Left ventricle myocardium inferior (tissue), 1 donor: Measurements from ENCODE around the gene S1PR3. TPM values are rescaled to one million over a fixed set of nuclear protein-coding genes. Genes with fewer than 3 reads are reported as not detected.

Experiments
- DNase-seq: peaks from one replicate; pipeline ENCODE4 v3.0.0-alpha.2; 2020
- H3K27ac ChIP-seq: fragments of 200-600 bp; replicated peaks from 2 replicates; pipeline ENCODE4 v1.8.0; 2021
- H3K27me3 ChIP-seq: fragments of 200-600 bp; 2 replicates; pipeline ENCODE4 v1.8.0; 2021; ENCODE audit warnings: low read depth
- H3K36me3 ChIP-seq: fragments of 200-600 bp; 2 replicates; pipeline ENCODE4 v1.8.0; 2021
- H3K4me1 ChIP-seq: fragments of 200-600 bp; 2 replicates; pipeline ENCODE4 v1.8.0; 2021
- H3K4me3 ChIP-seq: fragments of 200-600 bp; 2 replicates; pipeline ENCODE4 v1.8.0; 2021; ENCODE audit warnings: mild to moderate bottlenecking, moderate library complexity
- H3K9me3 ChIP-seq: fragments of 200-600 bp; replicated peaks from 2 replicates; pipeline ENCODE4 v1.8.0; 2021
- intact Hi-C: fragments of 100-400 bp; cut with micrococcal nuclease; formaldehyde crosslinking; loops from one replicate; pipeline ENCODE4 v1.11.0; 2022
- total RNA-seq: library from RNA; stranded (reverse); fragmentation: NEBNext Ultra II Directional; extraction: Animal tissue kit (Norgen Biotek cat#: 25700); gene quantifications from one replicate; pipeline ENCODE4 v1.2.1, GENCODE V29; 2021
- TF ChIP-seq, protein P1 (sequence below): fragments of 200-600 bp; IDR thresholded peaks from 2 replicates; pipeline ENCODE4 v1.8.0; 2021; ENCODE audit warnings: antibody characterized with exemption, mild to moderate bottlenecking, borderline replicate concordance
- donor health status: DM: no; HTN: yes; CAD: no; lungs with severe emphysema.

Gene S1PR3
- total RNA-seq, 1 donor from 2014 or later, result 26.8 TPM

DNA sequence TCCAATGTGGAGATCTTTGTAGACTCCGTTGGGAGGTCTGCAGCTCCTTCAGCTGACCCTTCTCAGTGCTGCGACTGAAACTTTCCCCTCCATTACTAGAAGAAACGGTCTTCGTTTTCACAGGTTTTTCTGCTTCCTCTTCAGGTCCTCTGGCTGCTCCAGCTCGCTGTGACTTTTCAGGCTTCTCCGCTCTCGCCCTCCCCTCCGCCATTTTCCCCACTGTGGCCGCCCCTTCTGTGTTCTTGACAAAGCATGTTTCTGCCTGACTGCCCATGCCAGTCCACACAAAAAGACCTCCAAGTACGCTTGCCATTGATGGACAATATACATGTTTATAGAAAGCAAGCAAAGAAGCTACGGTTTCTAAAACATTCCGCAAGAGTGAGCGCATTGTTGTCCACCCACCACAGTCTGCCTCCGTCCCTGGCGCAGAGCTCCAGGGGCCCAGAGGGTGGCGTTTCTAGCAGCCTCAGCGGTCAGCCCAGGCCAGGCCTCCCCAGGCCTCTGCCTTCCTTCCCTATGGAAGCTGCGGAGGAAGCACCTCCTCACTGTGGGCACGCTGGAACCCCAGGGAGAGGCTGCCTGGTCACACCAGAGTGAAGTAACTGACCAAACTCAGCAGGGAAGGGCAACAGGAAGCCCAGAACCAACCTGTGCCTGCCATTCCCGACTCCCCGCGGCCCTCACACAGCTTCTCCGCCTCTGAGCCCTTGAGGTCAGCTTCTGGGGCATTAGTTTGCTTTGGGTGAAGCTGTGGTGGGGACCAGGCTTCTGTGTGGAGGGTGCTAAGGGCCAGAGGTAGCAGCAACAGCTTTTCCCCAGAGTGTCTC, 19.9 kb upstream of the S1PR3 start:
- intact Hi-C loops, result no loop called here
- TF ChIP-seq, protein P1, sequence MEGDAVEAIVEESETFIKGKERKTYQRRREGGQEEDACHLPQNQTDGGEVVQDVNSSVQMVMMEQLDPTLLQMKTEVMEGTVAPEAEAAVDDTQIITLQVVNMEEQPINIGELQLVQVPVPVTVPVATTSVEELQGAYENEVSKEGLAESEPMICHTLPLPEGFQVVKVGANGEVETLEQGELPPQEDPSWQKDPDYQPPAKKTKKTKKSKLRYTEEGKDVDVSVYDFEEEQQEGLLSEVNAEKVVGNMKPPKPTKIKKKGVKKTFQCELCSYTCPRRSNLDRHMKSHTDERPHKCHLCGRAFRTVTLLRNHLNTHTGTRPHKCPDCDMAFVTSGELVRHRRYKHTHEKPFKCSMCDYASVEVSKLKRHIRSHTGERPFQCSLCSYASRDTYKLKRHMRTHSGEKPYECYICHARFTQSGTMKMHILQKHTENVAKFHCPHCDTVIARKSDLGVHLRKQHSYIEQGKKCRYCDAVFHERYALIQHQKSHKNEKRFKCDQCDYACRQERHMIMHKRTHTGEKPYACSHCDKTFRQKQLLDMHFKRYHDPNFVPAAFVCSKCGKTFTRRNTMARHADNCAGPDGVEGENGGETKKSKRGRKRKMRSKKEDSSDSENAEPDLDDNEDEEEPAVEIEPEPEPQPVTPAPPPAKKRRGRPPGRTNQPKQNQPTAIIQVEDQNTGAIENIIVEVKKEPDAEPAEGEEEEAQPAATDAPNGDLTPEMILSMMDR, result no peak
- Histone ChIP-seq H3K9me3 (peaks cover 11% of the 10 kb centered on the region), H3K27me3 (no peaks in the 10 kb centered on the region), H3K36me3 (no peaks in the 10 kb centered on the region), H3K4me1 (no peaks in the 10 kb centered on the region), H3K4me3 (no peak overlapping the region), H3K27ac (no peak overlapping the region)
- DNase-seq, result no peak

GRCh38 chr9:88972401-88972800, 18.9 kb upstream of the S1PR3 start:
- H3K27me3 ChIP-seq, result no peaks in the 10 kb centered on the region
- TF ChIP-seq, protein P1, result no peak
- peaks cover 1% of the 10 kb centered on the region for H3K4me1 ChIP-seq
- peaks cover 11% of the 10 kb centered on the region for H3K9me3 ChIP-seq
- intact Hi-C loops, result no loop called here
- DNase-seq, result no peak
- no peak overlapping the region for H3K4me3 ChIP-seq
- H3K36me3 ChIP-seq, result no peaks in the 10 kb centered on the region
- H3K27ac ChIP-seq, result no peak overlapping the region

GRCh38 chr9:88973281-88974045, 17.8 kb upstream of the S1PR3 start:
- Histone ChIP-seq H3K4me1 (peaks cover 12% of the 10 kb centered on the region), H3K9me3 (peaks cover 11% of the 10 kb centered on the region), H3K27ac (no peak overlapping the region), H3K4me3 (no peak overlapping the region), H3K36me3 (no peaks in the 10 kb centered on the region), H3K27me3 (no peaks in the 10 kb centered on the region)
- DNase-seq, result no peak
- TF ChIP-seq, protein P1, result no peak
- intact Hi-C loops, result no loop called here

DNA sequence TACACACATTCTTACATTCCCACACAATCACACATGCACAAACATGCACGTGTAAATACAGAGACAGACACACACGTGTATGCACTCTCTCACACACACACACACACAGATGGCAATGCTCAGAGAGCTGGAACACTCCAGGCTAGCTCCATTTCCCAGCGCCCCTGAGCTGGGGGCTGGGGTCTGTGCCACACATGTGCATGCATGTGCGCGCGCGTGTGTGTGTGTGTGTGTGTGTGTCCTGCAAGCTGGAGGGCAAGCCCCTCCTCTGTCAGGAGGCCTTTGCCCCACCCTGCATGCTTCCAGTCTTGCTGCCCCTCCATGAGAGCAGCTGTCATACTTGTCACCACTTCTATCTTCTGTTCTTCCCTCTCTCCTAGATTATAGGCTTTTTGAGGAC, 16.6 kb upstream of the S1PR3 start:
- Histone ChIP-seq H3K36me3 (no peaks in the 10 kb centered on the region), H3K27me3 (no peaks in the 10 kb centered on the region), H3K4me1 (peaks cover 21% of the 10 kb centered on the region), H3K4me3 (no peak overlapping the region), H3K27ac (no peak overlapping the region), H3K9me3 (peaks cover 11% of the 10 kb centered on the region)
- TF ChIP-seq, protein P1, result no peak
- DNase-seq, result no peak
- intact Hi-C loops, result no loop called here

GRCh38 chr9:88975966-88976889, 15.0 kb upstream of the S1PR3 start:
- Histone ChIP-seq H3K27ac (no peak overlapping the region), H3K27me3 (no peaks in the 10 kb centered on the region), H3K4me1 (peaks cover 21% of the 10 kb centered on the region), H3K4me3 (no peak overlapping the region), H3K9me3 (peaks cover 11% of the 10 kb centered on the region), H3K36me3 (no peaks in the 10 kb centered on the region)
- intact Hi-C loops, result no loop called here
- TF ChIP-seq, protein P1, result no peak
- no peak for DNase-seq
